IPS DF 6.9 (cell line): ENCODE data around the gene TTLL10.

Experiments
- DNase-seq: peaks from one replicate; pipeline ENCODE4 v3.0.0-alpha.2; 2013; ENCODE audit warnings: low read depth, low spot score
- H3K27ac ChIP-seq: one replicate; pipeline ENCODE4 v1.5.1; 2013; ENCODE audit warnings: low read length, control low read depth
- H3K27me3 ChIP-seq: 2 replicates; pipeline ENCODE4 v1.6.1; 2013; ENCODE audit warnings: mild to moderate bottlenecking, low read length; ENCODE audit not compliant: control insufficient read depth, insufficient read depth
- H3K36me3 ChIP-seq: 2 replicates; pipeline ENCODE4 v1.6.1; 2013; ENCODE audit warnings: low read length; ENCODE audit not compliant: control insufficient read depth, insufficient read depth
- H3K4me1 ChIP-seq: 2 replicates; pipeline ENCODE4 v1.6.1; 2013; ENCODE audit warnings: low read length; ENCODE audit not compliant: control insufficient read depth, insufficient read depth
- H3K4me3 ChIP-seq: 2 replicates; pipeline ENCODE4 v1.5.1; 2013; ENCODE audit warnings: mild to moderate bottlenecking, low read length
- H3K9me3 ChIP-seq: 2 replicates; pipeline ENCODE4 v1.6.1; 2013; ENCODE audit warnings: low read length, inconsistent platforms; ENCODE audit not compliant: control insufficient read depth, insufficient read depth
- WGBS: extraction: QIAGEN DNeasy Blood & Tissue Kit; methylation state at CpG from one replicate; pipeline ENCODE4 v1.1.7; 2013; ENCODE audit warnings: mixed read lengths, missing lambda C conversion rate; ENCODE audit not compliant: insufficient read length, insufficient coverage; 5-methylcytosine and 5-hydroxymethylcytosine counted together

The TTLL10 gene

GRCh38 chr1:1207571-1207892 lies 33.9 kb downstream of the TTLL10 start:
- no CpG with 5 or more reads among the region's 11 CpGs for WGBS
- Histone ChIP-seq H3K27ac (no peak overlapping the region), H3K9me3 (no peaks in the 10 kb centered on the region), H3K4me3 (no peak overlapping the region), H3K4me1 (peaks cover 7% of the 10 kb centered on the region), H3K27me3 (no peaks in the 10 kb centered on the region; the same call in 1 of the 2 replicates), H3K36me3 (no peaks in the 10 kb centered on the region; the same call in 1 of the 2 replicates)
- DNase-seq, result no peak

- Histone ChIP-seq H3K9me3 (no peaks in the 10 kb centered on the region), H3K4me3 (no peak overlapping the region), H3K36me3 (no peaks in the 10 kb centered on the region; the same call in 1 of the 2 replicates), H3K4me1 (peaks cover 7% of the 10 kb centered on the region), H3K27me3 (no peaks in the 10 kb centered on the region; the same call in 1 of the 2 replicates), H3K27ac (no peak overlapping the region)
- WGBS, result no CpG with 5 or more reads among the region's 38 CpGs
- no peak for DNase-seq
These were observed 35.2 kb downstream of the TTLL10 start for GRCh38 chr1:1208713-1209433.

GRCh38 chr1:1210726-1211540 lies 37.3 kb downstream of the TTLL10 start:
- no peak overlapping the region for H3K4me3 ChIP-seq
- H3K36me3 ChIP-seq, result no peaks in the 10 kb centered on the region; the same call in 1 of the 2 replicates
- H3K27me3 ChIP-seq, result no peaks in the 10 kb centered on the region; the same call in 1 of the 2 replicates
- no peak overlapping the region for H3K27ac ChIP-seq
- peaks cover 4% of the 10 kb centered on the region for H3K4me1 ChIP-seq
- DNase-seq, result no peak
- no peaks in the 10 kb centered on the region for H3K9me3 ChIP-seq
- no CpG with 5 or more reads among the region's 31 CpGs for WGBS

- peaks cover 1% of the 10 kb centered on the region; the same call in 1 of the 2 replicates for H3K4me1 ChIP-seq
- WGBS, result no CpG with 5 or more reads among the region's 28 CpGs
- no peak overlapping the region for H3K27ac ChIP-seq
- H3K36me3 ChIP-seq, result no peaks in the 10 kb centered on the region; the same call in 1 of the 2 replicates
- H3K9me3 ChIP-seq, result no peaks in the 10 kb centered on the region
- no peak for DNase-seq
- H3K4me3 ChIP-seq, result no peak overlapping the region; the same call in 1 of the 2 replicates
- H3K27me3 ChIP-seq, result no peaks in the 10 kb centered on the region
These were observed 38.1 kb downstream of the TTLL10 start for GRCh38 chr1:1211541-1212441.

- no peaks in the 10 kb centered on the region; the same call in 1 of the 2 replicates for H3K4me1 ChIP-seq
- no peak for DNase-seq
- H3K36me3 ChIP-seq, result no peaks in the 10 kb centered on the region; the same call in 1 of the 2 replicates
- WGBS, result no CpG with 5 or more reads among the region's 24 CpGs
- no peak overlapping the region; the same call in 1 of the 2 replicates for H3K4me3 ChIP-seq
- H3K27me3 ChIP-seq, result no peaks in the 10 kb centered on the region
- no peaks in the 10 kb centered on the region for H3K9me3 ChIP-seq
- H3K27ac ChIP-seq, result no peak overlapping the region
These were observed 39.2 kb downstream of the TTLL10 start for GRCh38 chr1:1212780-1213344.

- Histone ChIP-seq H3K27me3 (no peaks in the 10 kb centered on the region), H3K4me1 (no peaks in the 10 kb centered on the region), H3K4me3 (no peak within 1 kb of the TSS; the same call in 1 of the 2 replicates), H3K36me3 (peaks cover 5% of the 10 kb centered on the region), H3K9me3 (no peaks in the 10 kb centered on the region), H3K27ac (no peak within 1 kb of the TSS)
- WGBS, result no CpG with 5 or more reads among the region's 56 CpGs
- DNase-seq, result no peak
These were observed 39.9 kb downstream of the TTLL10 start, which contains the start of gene TNFRSF4 for GRCh38 chr1:1213345-1214265. TSS of gene TNFRSF4 (minus strand) at chr1:1214153. CDS start at chr1:1214127, 26 bp downstream.

GRCh38 chr1:1215080-1215676 lies 41.5 kb downstream of the TTLL10 start:
- Histone ChIP-seq H3K36me3 (peaks cover 7% of the 10 kb centered on the region), H3K4me3 (no peak overlapping the region), H3K4me1 (no peaks in the 10 kb centered on the region), H3K27ac (no peak overlapping the region), H3K9me3 (no peaks in the 10 kb centered on the region), H3K27me3 (no peaks in the 10 kb centered on the region)
- DNase-seq, result no peak
- WGBS, result no CpG with 5 or more reads among the region's 11 CpGs

- H3K27ac ChIP-seq, result no peak overlapping the region
- no peak for DNase-seq
- no peaks in the 10 kb centered on the region for H3K4me1 ChIP-seq
- WGBS, result no CpG with 5 or more reads among the region's 21 CpGs
- H3K27me3 ChIP-seq, result no peaks in the 10 kb centered on the region
- no peaks in the 10 kb centered on the region for H3K9me3 ChIP-seq
- H3K4me3 ChIP-seq, result no peak overlapping the region
- peaks cover 11% of the 10 kb centered on the region for H3K36me3 ChIP-seq
These were observed 42.4 kb downstream of the TTLL10 start for GRCh38 chr1:1215881-1216605.
